ENCODE data around the gene FREM2.

The FREM2 gene

DNA sequence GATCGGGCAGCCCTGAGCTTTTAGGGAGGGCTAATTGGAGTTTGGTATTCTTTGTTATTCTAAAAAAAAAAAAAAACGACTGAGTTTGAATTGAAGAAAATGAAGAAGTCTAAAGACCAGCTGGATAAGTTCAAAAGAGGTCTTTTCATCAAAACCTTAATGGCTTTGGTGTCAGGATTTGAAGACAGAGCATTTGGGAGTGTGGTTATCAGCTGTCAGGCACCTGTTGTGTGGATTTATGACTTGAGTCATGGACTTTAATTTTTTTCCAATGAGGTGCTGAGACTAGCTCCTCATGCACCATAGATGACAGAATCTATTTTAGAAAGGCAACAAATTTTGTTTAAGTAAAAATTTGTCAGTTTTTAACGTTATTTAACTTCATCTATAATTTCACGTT lies 72.5 kb downstream of the FREM2 start:
- DNase-seq (ENCODE audit: low read depth, low spot score): no peak

DNA sequence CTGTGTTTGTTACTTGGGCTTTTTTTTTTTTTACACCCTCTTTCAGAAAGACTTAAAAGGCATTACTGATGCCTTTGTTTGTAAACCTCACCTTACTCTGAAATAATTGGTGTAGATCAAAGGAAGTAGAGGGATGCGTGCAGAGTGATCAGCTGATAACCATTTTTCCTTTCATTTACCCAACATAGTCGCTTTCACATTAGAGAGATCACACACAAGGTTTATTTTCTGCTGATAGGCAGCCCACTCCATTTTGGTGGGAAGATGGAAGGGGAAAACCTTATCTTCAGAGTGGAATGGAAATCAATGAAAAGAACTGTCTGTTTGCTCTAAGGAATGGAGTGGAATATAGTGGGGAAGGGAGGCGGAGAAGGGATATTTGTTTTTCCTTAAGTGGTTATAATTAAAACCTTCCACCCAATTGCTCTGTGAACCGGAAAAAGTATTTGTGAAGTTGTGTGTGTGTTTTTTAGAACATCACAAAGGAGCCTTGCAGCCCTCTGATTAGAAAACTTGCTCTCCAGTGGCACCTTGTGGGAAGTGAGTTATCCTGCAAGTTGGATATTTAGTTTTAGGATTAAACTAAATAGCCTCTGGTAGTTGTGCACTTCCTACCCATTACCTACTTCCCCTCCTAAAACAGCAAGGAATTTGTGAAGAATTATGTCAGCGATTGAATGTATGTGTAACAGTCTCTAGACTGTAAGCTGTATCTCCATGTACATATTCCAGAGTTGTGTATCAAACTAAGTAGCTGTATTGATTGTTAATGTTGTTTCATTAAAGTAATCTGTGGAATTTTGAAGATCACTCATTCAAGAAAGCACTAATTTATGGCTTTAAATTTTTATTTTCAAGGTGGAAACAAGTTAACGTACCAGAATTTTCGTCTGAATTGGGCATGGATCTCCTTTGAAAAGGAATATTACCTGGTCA lies 76.8 kb downstream of the FREM2 start:
- no peak for DNase-seq (ENCODE audit: low read depth, low spot score)

DNA sequence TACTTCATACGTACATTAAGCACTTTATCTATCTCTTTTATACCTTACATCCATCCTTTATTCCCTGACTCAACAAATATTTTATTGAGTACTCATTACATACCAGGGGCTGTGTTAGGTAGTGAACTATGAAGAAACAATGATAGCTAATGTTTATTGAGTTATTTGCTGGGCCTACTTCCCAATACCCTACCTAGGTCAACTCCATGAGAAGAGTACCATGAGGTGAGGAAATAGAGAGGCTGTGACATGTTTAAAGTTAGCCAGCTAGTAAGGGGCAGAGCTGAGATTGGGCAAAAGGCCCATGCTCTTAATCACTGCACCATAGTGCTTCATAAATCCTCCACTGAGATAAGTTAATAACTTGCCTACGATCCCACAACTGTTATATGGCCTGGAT lies 79.9 kb downstream of the FREM2 start:
- DNase-seq (ENCODE audit: low read depth, low spot score): no peak

DNA sequence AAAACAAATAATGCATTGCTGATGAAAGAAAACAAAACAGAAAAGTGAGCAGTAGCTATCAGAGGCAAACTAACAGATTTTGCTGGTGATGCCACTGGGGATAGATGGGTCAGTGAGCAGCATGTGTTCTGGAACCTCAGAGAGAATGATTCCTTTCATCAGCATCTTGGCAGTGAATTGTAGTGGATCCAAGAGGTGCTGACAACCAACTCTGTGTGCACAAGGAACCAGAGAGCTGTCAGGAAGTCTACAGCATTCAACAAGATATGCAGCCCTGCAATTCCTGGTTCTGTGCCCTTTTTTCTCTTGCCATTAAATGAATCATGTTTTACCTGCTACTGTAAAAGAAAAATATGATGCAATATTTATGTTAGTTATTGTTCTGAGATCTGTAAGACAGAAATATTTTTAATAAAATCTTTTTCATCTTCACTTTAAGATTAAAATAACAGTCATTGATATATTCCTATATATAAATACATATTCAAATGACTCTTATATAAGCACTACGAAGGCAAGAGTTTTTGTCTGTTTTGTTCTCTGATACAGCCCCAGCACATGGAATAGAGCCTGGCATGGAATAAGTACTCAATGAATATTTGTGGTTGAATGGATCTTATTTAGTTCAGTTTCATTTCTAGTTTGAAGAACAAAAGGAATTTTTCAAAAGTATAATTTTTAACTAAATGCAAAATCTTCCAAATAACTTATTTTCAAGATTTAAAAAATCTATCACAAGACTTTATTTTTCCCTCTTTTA lies 80.8 kb downstream of the FREM2 start:
- DNase-seq (ENCODE audit: low read depth, low spot score): no peak

DNA sequence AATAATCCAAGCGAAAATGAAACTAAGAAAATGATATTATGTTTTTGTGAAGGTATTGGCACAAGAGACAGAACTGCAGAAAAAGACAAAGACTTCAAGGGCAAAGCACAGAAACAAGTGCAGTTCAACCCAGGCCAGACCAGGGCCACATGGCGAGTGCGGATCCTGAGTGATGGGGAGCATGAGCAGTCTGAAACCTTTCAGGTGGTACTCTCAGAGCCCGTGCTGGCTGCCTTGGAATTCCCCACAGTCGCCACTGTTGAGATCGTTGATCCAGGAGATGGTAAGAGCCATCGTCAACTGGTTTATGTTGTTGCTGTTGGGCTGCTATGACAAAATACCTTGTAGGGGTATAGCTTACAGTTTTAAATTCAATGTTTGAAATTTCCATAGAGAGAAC lies 82.6 kb downstream of the FREM2 start:
- DNase-seq (ENCODE audit: low read depth, low spot score): no peak

DNA sequence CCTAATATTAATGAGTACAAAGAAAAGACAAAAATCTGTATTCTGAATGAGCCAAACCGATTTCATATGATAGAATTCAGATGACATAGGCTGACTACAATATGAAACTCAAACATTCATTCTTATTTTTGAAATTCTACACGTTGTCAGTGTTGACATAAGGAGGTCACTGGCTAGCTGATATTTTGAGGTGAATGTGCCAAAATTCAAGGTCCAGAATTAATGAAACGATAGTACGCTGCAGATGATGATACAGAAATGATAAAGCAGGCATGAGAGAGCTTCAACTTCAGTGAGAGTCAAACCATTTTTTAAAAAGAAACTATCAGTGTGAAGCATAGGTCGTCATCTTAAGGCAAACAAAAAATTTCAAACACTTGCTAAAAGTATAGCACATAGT lies 88.2 kb downstream of the FREM2 start:
- no peak for DNase-seq (ENCODE audit: low read depth, low spot score)

DNA sequence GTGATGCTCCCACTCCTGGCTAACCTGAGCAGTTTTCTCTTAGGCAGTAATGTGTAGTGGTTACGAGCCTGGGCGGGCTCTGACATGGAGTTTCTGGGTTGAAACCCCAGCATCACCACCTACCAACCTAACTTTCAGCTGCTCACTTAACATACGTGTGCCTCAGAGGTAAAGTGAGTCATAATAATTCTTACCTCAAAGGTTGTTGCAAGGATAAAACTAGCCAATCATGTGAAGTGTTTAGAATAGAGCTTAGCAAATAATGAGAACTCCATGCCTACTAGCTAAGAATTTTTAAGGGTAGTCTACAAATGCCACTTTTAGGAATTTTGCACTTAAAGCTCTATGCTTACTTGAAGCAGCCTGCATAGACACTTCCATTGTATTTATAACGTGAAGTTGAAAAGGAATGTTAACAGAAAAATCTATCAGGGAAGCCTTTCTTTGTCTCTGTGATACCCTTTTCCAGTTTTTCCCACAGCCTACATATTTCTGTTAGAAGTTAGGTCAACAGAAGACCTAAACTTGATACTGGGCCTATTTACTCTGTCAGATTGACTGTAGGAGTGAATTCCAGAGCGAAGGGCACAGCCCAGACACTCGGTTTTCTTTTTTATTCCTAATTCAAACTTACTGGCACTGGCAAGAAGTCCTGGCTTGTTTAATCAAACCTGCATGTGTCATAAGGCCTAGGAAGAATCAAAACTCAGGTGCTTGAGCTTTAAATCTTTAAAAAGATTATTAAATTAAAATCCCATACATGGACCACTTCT lies 90.7 kb downstream of the FREM2 start:
- no peak for DNase-seq (ENCODE audit: low read depth, low spot score)

DNA sequence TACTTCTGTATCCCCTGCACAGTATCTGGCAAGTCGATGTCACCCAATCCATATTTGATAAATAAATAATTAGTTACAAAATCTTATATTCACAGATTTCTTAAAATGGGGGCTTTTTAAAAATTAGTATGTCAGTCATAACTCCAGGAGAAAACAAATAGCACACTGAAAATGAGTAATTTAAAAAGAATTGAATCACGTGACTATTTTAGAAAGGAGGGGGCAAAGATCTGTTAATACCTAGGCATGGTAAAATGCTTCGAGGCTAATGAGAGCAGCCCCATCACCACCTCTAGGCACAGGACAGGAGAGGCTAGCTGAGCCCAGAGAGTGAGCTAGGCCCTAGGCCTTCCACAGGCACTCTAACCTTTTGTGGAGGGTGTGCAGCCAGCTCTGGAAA lies 94.7 kb downstream of the FREM2 start:
- DNase-seq (ENCODE audit: low read depth, low spot score): no peak

DNA sequence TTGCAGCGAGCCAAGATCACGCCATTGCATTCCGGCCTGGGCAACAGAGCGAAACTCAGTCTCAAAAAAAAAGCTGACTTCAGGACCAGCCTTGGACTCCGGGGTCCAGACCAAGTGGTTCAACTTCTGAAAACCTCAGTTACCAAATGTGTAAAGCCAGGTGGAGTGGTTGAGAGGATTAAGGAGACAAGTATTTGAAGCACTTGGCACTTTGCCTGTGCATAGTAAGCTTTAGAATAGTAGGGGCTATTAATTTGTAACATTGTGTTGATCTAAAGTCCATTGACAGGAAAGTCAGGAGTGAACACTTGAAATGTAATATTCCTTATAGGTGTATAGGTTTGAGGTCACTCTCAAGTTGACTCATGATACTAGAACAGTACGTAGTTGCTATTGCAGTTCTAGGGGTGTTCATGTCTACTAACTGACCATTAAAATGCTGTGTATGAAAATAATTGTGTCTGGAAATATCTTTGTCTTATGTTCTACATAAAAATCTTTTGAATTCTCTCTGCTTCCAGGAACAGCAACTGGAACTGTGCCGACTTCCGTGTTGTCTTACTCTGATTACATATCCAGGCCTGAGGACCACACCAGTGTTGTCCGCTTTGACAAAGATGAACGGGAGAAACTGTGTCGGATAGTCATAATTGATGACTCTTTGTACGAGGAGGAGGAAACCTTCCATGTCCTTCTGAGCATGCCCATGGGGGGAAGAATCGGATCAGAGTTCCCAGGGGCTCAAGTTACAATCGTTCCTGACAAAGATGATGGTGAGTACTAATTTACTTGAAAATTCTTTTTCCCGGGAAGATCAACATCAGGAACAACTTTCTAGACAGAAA lies 97.4 kb downstream of the FREM2 start:
- DNase-seq (ENCODE audit: low read depth, low spot score): no peak

DNA sequence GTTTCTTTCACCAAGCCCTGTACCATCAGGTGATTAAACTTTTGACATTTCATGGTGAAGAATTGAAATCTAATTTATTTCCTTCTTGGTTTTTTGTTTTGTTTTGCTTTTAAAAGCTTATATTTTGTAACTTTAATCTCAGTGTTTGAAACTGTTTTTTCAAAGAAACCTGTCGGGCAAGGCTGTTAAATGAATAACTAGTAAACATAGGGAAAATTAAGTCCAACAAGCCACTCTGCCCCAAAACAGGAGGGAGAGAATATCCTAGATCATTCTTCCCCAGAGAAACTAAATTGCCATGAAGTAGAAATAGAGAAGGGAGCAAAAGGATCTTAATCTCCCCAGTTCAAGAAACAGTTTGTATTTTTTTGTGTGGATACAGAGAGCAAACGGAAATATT lies 98.2 kb downstream of the FREM2 start:
- DNase-seq (ENCODE audit: low read depth, low spot score): no peak

DNA sequence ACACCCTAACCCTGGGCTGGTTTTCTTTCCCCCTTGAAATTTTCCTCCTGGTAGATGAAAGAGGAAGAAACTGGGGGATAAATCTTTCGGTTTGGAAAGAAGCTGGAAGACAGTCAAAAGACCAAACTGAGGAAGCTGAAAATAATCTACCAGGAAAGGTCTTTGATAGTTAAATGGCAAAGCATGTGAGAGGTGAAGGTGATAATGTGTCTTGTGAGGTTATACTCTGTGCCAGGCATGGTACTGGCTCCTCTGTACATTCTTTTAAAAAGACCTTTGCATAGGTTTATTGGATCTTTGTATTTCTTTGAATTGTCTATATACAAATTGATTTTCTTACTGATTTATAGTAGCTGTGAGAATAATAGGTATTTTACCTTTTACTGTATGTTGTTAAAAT lies 98.6 kb downstream of the FREM2 start:
- DNase-seq (ENCODE audit: low read depth, low spot score): no peak

DNA sequence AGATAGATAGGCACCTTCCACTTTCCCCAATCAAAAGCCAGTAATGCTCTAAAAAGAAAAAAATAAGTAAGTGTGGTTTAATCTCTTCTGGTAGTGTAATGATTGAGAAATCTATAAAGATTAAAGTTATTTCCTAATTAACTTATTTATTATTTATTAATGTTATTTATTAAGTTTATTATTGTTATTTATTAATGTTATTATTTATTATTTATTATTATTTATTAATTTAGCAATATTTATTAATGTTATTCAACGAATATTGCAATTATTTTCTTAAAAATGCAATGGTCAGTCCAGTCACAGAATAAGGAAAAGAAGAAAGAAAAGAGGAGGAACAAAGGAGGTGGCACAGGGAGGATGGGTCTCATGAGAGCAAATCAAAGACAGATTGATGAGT lies 100.7 kb downstream of the FREM2 start:
- no peak for DNase-seq (ENCODE audit: low read depth, low spot score)

DNA sequence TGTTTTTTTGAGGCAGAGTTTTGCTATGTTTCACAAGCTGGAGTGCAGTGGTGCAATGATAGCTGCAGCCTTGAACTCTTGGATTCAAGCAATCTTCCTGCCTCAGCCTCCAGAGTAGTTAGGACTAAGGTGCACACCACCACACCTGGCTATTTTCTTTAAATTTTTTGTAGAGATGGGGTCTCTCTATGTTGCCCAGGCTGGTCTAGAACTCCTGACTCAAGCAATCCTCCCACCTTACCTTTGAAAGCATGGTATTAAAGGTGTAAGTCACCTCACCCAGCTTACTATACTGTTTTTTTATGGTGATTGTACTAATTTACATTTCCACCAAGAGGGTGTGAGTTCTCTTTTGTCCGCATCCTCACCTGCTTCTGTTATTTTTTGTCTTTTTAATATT lies 110.0 kb downstream of the FREM2 start:
- DNase-seq (ENCODE audit: low read depth, low spot score): no peak

DNA sequence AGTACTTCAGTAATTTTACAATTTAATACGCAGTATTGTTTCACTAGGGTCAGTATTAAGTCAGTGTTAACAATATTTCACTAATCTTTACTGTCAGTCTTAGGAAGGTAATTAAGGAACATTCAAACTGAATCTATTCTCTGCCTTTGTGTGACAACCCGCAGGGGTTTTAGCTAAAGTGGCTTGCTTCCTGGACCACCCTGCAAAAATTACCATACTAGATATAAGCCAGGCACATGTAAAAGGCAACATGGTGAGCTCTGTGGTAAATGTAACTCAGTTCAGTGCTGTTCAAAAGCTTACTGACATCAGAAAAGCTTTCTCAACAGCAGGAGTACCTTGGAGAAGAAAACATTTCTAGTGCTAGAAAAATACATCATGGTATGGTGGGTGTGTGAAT lies 116.7 kb downstream of the FREM2 start:
- no peak for DNase-seq (ENCODE audit: low read depth, low spot score)

DNA sequence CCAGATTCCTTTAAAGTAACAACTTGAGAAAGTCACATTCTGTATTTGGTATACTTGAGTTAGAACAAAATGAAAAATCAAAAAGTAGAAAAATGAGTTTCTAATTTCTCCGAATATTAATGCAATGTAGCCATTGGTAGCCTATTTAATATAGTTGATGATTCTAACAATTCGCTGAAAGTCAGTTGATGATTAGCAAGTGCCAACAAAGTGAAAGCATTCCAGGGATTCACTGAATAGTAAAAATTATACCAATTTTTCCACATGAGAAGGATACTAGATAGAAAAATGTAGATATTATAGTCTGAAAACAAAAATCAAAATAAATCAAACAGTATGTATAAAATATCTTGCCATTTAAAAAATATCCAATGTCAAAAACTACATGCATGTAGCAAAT lies 117.2 kb downstream of the FREM2 start:
- no peak for DNase-seq (ENCODE audit: low read depth, low spot score)

DNA sequence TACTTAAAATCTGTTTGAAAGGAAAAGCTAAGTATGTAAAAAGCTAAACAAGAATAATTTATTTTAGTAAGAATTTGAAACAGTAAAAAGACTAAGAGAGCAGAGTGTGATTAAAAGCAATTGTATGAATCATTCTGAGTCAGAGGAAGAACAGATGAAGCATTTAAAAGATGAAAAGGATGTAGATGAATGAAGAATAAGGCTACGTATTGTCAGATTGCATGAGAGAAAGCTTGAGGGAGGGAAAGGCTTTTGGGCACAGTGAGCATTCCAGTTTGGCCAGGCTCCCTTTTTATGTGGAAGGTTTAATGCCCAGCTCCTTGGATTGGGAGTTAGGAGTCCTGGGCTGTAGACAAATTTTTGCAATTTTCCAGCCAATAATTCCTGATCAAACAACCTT lies 117.7 kb downstream of the FREM2 start:
- DNase-seq (ENCODE audit: low read depth, low spot score): no peak

DNA sequence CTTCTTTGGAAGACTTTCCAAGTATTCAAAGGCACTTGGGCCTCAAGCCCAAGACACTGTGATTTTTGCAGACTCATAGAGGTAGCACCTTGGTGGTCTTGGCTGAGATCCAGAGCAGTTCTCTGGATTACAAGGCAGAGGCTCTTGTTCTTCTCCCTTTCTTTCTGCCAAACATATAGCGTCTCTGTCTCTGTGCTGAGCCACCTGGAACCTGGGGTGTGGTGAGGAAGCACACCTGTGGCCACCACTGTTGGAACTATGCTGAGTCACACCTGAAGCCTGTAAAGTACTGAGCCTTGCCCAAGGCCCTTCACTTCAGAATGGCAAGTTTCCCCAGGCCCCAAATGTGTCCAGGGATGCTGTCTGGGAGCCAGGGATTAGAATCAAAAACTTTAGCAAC lies 127.5 kb downstream of the FREM2 start:
- DNase-seq (ENCODE audit: low read depth, low spot score): no peak

DNA sequence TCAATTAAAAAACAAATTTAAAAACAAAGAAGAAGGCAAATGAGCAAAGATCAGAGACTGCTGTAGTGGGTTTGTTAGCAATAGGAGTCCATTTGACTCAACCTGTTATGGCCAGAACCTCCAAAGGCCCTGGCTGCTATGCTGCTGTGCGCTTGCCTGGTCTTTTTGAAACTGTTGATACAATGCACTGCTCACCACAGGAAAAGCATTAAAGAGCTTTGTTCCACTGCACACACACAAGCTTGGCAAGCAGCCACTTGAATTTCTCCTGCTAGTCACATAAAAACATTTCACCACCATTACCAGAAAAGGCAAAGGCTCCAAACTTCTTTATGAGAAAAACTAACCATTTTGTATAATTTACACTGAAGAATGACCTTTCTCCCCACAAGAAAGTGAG lies 132.2 kb downstream of the FREM2 start:
- no peak for DNase-seq (ENCODE audit: low read depth, low spot score)

DNA sequence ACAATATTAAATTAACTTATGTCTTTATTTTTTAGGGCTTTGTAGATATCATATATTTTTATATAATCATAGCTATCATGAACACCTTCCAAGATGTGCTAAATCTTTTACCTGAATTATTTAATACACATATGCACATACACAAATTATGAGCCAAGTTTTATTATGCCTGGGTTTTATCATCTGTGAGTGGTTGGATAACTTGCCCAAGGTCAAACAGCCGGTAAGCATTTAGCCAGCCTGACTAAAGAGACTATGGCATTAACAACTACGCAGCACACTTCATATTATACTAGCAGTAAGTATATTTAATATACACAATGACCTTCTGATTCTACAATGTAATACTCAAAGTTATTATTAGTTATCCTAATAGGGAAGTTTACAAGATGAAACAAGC lies 132.7 kb downstream of the FREM2 start:
- DNase-seq (ENCODE audit: low read depth, low spot score): no peak

DNA sequence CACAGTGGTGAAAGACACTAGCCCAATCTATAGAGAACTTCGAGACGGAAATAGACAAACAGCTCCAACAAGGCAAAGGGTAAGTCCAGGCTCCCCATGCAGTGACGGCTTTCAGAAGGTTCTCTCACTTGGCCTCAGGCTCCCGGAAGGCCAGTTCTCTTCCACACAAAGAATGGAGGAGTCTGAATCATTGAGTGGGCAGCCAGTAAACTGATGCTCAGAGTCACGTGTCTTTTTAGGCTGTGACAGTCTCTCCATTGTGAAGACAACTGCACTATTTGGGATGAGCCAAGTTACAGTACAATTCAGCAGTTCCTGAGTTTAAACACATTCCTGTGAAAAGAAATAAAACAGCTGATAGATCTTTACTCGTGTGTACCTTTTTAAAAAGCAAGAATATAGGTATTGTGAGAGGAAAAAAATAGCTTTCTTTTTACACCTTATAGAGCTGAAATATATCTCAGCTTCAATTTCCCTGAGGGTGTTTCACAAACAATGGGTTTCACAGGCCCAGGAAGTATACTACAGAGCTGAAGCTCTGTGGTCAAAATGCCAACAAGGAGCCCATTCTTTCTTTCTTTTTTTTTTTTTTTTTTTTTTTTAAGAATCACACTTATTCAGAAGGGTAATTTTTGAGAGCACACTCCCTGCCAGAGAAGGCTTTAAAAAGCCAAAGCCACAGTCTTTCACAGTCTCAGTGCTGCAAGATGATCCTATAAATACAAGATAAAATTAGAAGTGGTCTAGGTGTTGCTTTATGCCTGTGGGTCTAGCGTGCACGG lies 135.1 kb downstream of the FREM2 start:
- DNase-seq (ENCODE audit: low read depth, low spot score): no peak

DNA sequence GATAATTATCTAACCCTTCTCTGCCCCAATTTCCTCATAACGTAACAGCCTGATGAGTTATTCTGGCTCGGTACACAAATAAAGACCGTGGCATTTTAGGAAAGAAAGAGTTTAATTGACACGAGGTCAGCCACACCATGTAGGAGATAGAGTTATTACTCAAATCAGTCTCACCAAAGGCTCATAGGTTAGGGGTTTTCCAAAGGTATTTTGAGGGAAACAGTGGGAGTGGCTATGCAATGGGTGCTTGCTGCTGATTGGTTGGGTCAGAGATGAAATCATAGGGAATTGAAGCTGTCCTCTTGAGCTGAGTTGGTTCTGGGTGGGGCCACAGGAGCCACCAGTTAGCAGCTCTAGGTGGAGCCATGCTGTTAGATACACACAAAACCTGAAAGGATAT lies 137.5 kb downstream of the FREM2 start:
- no peak for DNase-seq (ENCODE audit: low read depth, low spot score)

Data from activated naive CD8-positive, alpha-beta T cell treated with anti-CD3 and anti-CD28 coated beads, Interleukin-2, amount 50 U/mL, for 16 hours (primary cell).